Ovary (tissue), 9 donors: ENCODE data around the gene LRRC18. TPM values are rescaled to one million over a fixed set of nuclear protein-coding genes. Genes with fewer than 3 reads are reported as not detected.

ENCODE experiments used
- DNase-seq, 5 donors: peaks; one replicate each; pipeline ENCODE4 v3.0.0-alpha.2; 2019 to 2020
- H3K27ac ChIP-seq, 2 donors: fragments of 200-600 bp; one replicate each; pipeline versions ENCODE4 v1.5.1 to v1.8.0; 2019 to 2022
- H3K27me3 ChIP-seq: fragments of 200-600 bp; one replicate; pipeline ENCODE4 v1.8.0; 2022
- H3K36me3 ChIP-seq: fragments of 200-600 bp; sonication (generic); one replicate; pipeline ENCODE4 v1.5.1; 2019
- H3K4me1 ChIP-seq: one replicate; pipeline ENCODE4 v1.8.1; 2013; ENCODE audit warnings: mild to moderate bottlenecking, moderate library complexity; ENCODE audit not compliant: insufficient read depth
- H3K4me3 ChIP-seq: fragments of 200-600 bp; sonication (generic); one replicate; pipeline ENCODE4 v1.5.1; 2017
- H3K9me3 ChIP-seq, 2 donors: fragments of 200-600 bp in 1 of 2; sonication (generic) in 1 of 2; one replicate each; pipeline versions ENCODE4 v1.5.1 to v1.8.1; 2013 to 2019; ENCODE audit warnings: mild to moderate bottlenecking in 1 of 2, moderate library complexity in 1 of 2
- CTCF ChIP-seq, 3 donors: fragments of 450-650 bp in 2 of 3; fragments of 200-600 bp in 1 of 3; IDR thresholded peaks; one replicate each; pipeline versions ENCODE4 v1.5.1 to v1.8.0; 2016 to 2022; ENCODE audit warnings: antibody characterized with exemption in 3 of 3, mild to moderate bottlenecking in 1 of 3
- EP300 ChIP-seq: sonication (generic); formaldehyde crosslinking; IDR thresholded peaks from one replicate; pipeline ENCODE4 v1.6.1; 2017; ENCODE audit warnings: antibody characterized with exemption
- POLR2A ChIP-seq: fragments of 450-650 bp; IDR thresholded peaks from one replicate; pipeline ENCODE4 v1.6.1; 2017; ENCODE audit warnings: antibody characterized with exemption, mild to moderate bottlenecking, moderate library complexity
- WGBS, 3 donors: extraction: QIAGEN DNeasy Blood & Tissue Kit in 1 of 3; methylation state at CpG; one replicate each; pipeline versions ENCODE4 v1.1.5 to v1.1.7; 2013 to 2017; 5-methylcytosine and 5-hydroxymethylcytosine counted together
- intact Hi-C, 4 donors: fragments of 100-400 bp; cut with DNase I; formaldehyde crosslinking; loops; one replicate each; pipeline versions ENCODE4 v1.11.0 to v1.15.1; 2022 to 2023
- polyA plus RNA-seq, 2 donors: library from polyadenylated mRNA; stranded (reverse); fragments of 200-250 nt in 1 of 2; fragments of 350-450 nt in 1 of 2; fragmentation: Illumina TruSeq in 1 of 2; extraction: RNeasy Lipid Tissue Mini Kit (QIAGEN cat#74804) in 1 of 2; gene quantifications; one replicate each; pipeline ENCODE4 v1.2.3, GENCODE V29; 2013 to 2014
- total RNA-seq, 7 donors: library from RNA; depleted of rRNA in 2 of 7; stranded (reverse); fragments of >200 nt in 2 of 7; fragmentation: NEBNext Ultra II Directional in 3 of 7; extraction: Animal tissue kit (Norgen Biotek cat#: 25700) in 3 of 7; gene quantifications; one replicate each; pipeline versions ENCODE4 v1.1.0 to v1.2.4, GENCODE V29; 2016 to 2023
- donor health status: DM: no; HTN: no; CAD: no; lungs with moderate emphysema.
- donor health status: DM: no; HTN: no; CAD: no.
- donor health status: Bipolar disorder and iron deficiency.
- donor health status: DM: yes; HTN: yes; CAD: no.
- donor health status: DM: no; HTN: no; CAD: no.
- donor health status: DM: yes; HTN: yes; CAD: no.

The LRRC18 gene
- total and polyA plus RNA-seq, 9 donors, result 0.15 to 1.4 (median 0.22) TPM; not detected in 4

- no peak overlapping the region for H3K27ac ChIP-seq
- no peaks in the 10 kb centered on the region for H3K36me3 ChIP-seq
- intact Hi-C loops, result no loop called here
- TF ChIP-seq CTCF (IDR thresholded peaks at IDR 0.05) (no peak), POLR2A (no peak), EP300 (no peak)
- no peak for DNase-seq
- 91 to 96% (median 93%) methylated on average over 5 of the region's 5 CpGs for WGBS, 3 donors
- no peak overlapping the region for H3K4me3 ChIP-seq
- no peaks in the 10 kb centered on the region for H3K9me3 ChIP-seq
- no peaks in the 10 kb centered on the region for H3K27me3 ChIP-seq
- no peaks in the 10 kb centered on the region for H3K4me1 ChIP-seq
Measured at GRCh38 chr10:48946332-48946731, 6.7 kb upstream of the LRRC18 start.

GRCh38 chr10:48945441-48946130 is 5.9 kb upstream of the LRRC18 start:
- 72 to 80% (median 76%) methylated on average over 6 of the region's 6 CpGs for WGBS, 3 donors
- no peak overlapping the region for H3K4me3 ChIP-seq
- no peaks in the 10 kb centered on the region for H3K36me3 ChIP-seq
- TF ChIP-seq POLR2A, result no peak
- TF ChIP-seq CTCF (IDR thresholded peaks at IDR 0.05), result no peak
- intact Hi-C loops, result no loop called here
- H3K9me3 ChIP-seq, result no peaks in the 10 kb centered on the region
- no peak for DNase-seq
- no peaks in the 10 kb centered on the region for H3K4me1 ChIP-seq
- H3K27me3 ChIP-seq, result no peaks in the 10 kb centered on the region
- H3K27ac ChIP-seq, result no peak overlapping the region

- intact Hi-C loops, result loop anchor here in 1 of 4 donors (5.0 kb wide), 1 partner anchor 1712 kb away; no protein-coding TSS in a partner anchor
- TF ChIP-seq POLR2A, result no peak
- TF ChIP-seq CTCF (IDR thresholded peaks at IDR 0.05), result no peak
- no peak for TF ChIP-seq EP300
- DNase-seq, result no peak
- H3K27ac ChIP-seq, result no peak overlapping the region
- H3K27me3 ChIP-seq, result no peaks in the 10 kb centered on the region
- no peaks in the 10 kb centered on the region for H3K36me3 ChIP-seq
- no peaks in the 10 kb centered on the region for H3K9me3 ChIP-seq
- WGBS, 3 donors, result 90 to 93% (median 92%) methylated on average over 3 of the region's 3 CpGs
- H3K4me3 ChIP-seq, result no peak overlapping the region
- no peaks in the 10 kb centered on the region for H3K4me1 ChIP-seq
Measured at GRCh38 chr10:48944171-48944570, 4.5 kb upstream of the LRRC18 start.

GRCh38 chr10:48943096-48943495 is 3.5 kb upstream of the LRRC18 start:
- intact Hi-C loops, result loop anchor here in 1 of 4 donors (5.0 kb wide), 1 partner anchor 1711 kb away; no protein-coding TSS in a partner anchor
- H3K27ac ChIP-seq, result no peak overlapping the region
- DNase-seq, result no peak

More at GRCh38 chr10:48943096-48943495, 3.5 kb upstream of the LRRC18 start:
- TF ChIP-seq POLR2A (no peak), CTCF (IDR thresholded peaks at IDR 0.05) (no peak), EP300 (no peak)
- Histone ChIP-seq H3K27me3 (no peaks in the 10 kb centered on the region), H3K36me3 (no peaks in the 10 kb centered on the region), H3K4me3 (no peak overlapping the region), H3K9me3 (no peaks in the 10 kb centered on the region), H3K4me1 (no peaks in the 10 kb centered on the region)
- 94 to 96% (median 95%) methylated on average over 10 of the region's 10 CpGs for WGBS, 3 donors
